ENCODE measurements around the gene PKP1. TPM values are rescaled to one million over a fixed set of nuclear protein-coding genes. Genes with fewer than 3 reads are reported as not detected.

PKP1 gene
- total RNA-seq, 2 donors from 2014 or later: 0.18 to 0.44 TPM

GRCh38 chr1:201268604-201269151 is 14.6 kb upstream of the PKP1 start:
- Mint-ChIP-seq H3K36me3 (ENCODE audit: low read depth) (no peaks in the 10 kb centered on the region), H3K4me1 (no peaks in the 10 kb centered on the region), H3K27me3 (ENCODE audit: insufficient read depth) (peaks cover 17% of the 10 kb centered on the region), H3K9me3 (no peaks in the 10 kb centered on the region), H3K4me3 (no peak overlapping the region), H3K27ac (no peak overlapping the region)
- Histone ChIP-seq H3K9me3 (ENCODE audit: control insufficient read depth, low read length) (no peaks in the 10 kb centered on the region), H3K9ac (ENCODE audit: extremely low read depth, low read length, poor library complexity, severe bottlenecking) (no peak overlapping the region), H3K4me1 (ENCODE audit: control insufficient read depth, insufficient read depth, low read length) (peaks cover 3% of the 10 kb centered on the region), H3K36me3 (ENCODE audit: control insufficient read depth, insufficient read depth, low read length) (no peaks in the 10 kb centered on the region), H3K27me3 (ENCODE audit: control insufficient read depth, insufficient read depth, low read length, poor library complexity, severe bottlenecking) (peaks cover 22% of the 10 kb centered on the region), H3K4me3 (ENCODE audit: low read length) (no peak overlapping the region), H3K27ac (ENCODE audit: low read depth, low read length) (no peak overlapping the region)
- no peak for TF ChIP-seq CTCF (conservative IDR thresholded peaks at IDR 0.05)
- DNase-seq: peak; percentile 36
- WGBS, 2 experiments (ENCODE audit: insufficient coverage in 1 of 2, insufficient read length in 1 of 2): 81 to 85% methylated on average over 8 to 12 of the region's 12 CpGs

GRCh38 chr1:201269281-201269680 is 14.0 kb upstream of the PKP1 start:
- Mint-ChIP-seq H3K27me3 (ENCODE audit: insufficient read depth) (peaks cover 16% of the 10 kb centered on the region), H3K4me1 (no peaks in the 10 kb centered on the region), H3K27ac (no peak overlapping the region), H3K9me3 (no peaks in the 10 kb centered on the region), H3K4me3 (no peak overlapping the region), H3K36me3 (ENCODE audit: low read depth) (no peaks in the 10 kb centered on the region)
- peak; percentile 12 for DNase-seq
- H3K9me3 ChIP-seq (ENCODE audit: control insufficient read depth, low read length): no peaks in the 10 kb centered on the region
- no peak overlapping the region for H3K27ac ChIP-seq (ENCODE audit: low read depth, low read length)
- no peak for TF ChIP-seq CTCF (conservative IDR thresholded peaks at IDR 0.05)
- WGBS, 2 experiments (ENCODE audit: insufficient coverage in 1 of 2, insufficient read length in 1 of 2): 94 to 96% methylated on average over 6 to 7 of the region's 7 CpGs
- peaks cover 21% of the 10 kb centered on the region for H3K27me3 ChIP-seq (ENCODE audit: control insufficient read depth, insufficient read depth, low read length, poor library complexity, severe bottlenecking)
- H3K36me3 ChIP-seq (ENCODE audit: control insufficient read depth, insufficient read depth, low read length): no peaks in the 10 kb centered on the region
- H3K4me1 ChIP-seq (ENCODE audit: control insufficient read depth, insufficient read depth, low read length): peaks cover 3% of the 10 kb centered on the region
- no peak overlapping the region for H3K4me3 ChIP-seq (ENCODE audit: low read length)
- H3K9ac ChIP-seq (ENCODE audit: extremely low read depth, low read length, poor library complexity, severe bottlenecking): no peak overlapping the region

DNA sequence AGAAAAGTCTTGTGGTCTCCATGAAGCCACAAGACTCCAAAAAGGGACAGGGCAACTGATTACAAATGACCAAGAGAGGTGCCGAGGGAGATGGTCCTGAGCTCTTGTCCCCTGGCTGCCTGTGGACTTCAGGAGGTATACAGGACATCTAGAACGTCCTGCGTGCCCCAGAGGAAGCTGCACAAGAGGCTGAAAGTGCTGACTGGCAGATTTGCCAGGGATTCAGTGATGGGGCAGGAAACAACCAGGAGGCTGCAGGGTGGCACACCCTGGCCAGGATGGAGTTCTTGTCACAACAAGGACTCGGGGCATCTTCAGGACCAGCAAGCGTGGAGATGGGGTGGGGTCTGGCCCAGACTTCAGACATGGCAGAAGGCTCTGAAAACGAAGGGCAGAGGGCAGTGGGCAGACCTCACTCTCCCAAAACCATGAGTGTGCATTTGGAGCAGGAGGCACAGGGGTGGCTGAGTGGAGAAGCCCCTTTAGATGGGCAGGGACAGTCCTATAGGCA is 13.4 kb upstream of the PKP1 start:
- Histone ChIP-seq H3K27me3 (ENCODE audit: control insufficient read depth, insufficient read depth, low read length, poor library complexity, severe bottlenecking) (peaks cover 14% of the 10 kb centered on the region), H3K4me3 (ENCODE audit: low read length) (no peak overlapping the region), H3K4me1 (ENCODE audit: control insufficient read depth, insufficient read depth, low read length) (peaks cover 3% of the 10 kb centered on the region), H3K9me3 (ENCODE audit: control insufficient read depth, low read length) (no peaks in the 10 kb centered on the region), H3K9ac (ENCODE audit: extremely low read depth, low read length, poor library complexity, severe bottlenecking) (no peak overlapping the region), H3K27ac (ENCODE audit: low read depth, low read length) (no peak overlapping the region), H3K36me3 (ENCODE audit: control insufficient read depth, insufficient read depth, low read length) (no peaks in the 10 kb centered on the region)
- DNase-seq: peak; percentile 28
- H3K36me3 Mint-ChIP-seq (ENCODE audit: low read depth): no peaks in the 10 kb centered on the region
- H3K27me3 Mint-ChIP-seq (ENCODE audit: insufficient read depth): peaks cover 12% of the 10 kb centered on the region
- no peak for TF ChIP-seq CTCF (conservative IDR thresholded peaks at IDR 0.05)
- H3K4me3 Mint-ChIP-seq: no peak overlapping the region
- H3K9me3 Mint-ChIP-seq: no peaks in the 10 kb centered on the region
- no peaks in the 10 kb centered on the region for H3K4me1 Mint-ChIP-seq
- 84 to 92% methylated on average over 4 to 6 of the region's 6 CpGs for WGBS, 2 experiments (ENCODE audit: insufficient coverage in 1 of 2, insufficient read length in 1 of 2)
- no peak overlapping the region for H3K27ac Mint-ChIP-seq

All from endodermal cell (in vitro differentiated cells).